Left cardiac atrium (tissue), 4 donors: ENCODE results near the gene PTGR3. TPM values are rescaled to one million over a fixed set of nuclear protein-coding genes. Genes with fewer than 3 reads are reported as not detected.
A peak's percentile ranks its signal among the peaks of the same experiment; 100 is the strongest.
"Not testable (repeated sequence)": the region's sequence is repeated elsewhere in the genome, so short reads cannot be mapped to it uniquely, and the experiment has no call there.

ENCODE experiments used
- ATAC-seq, 2 donors: fragments of 200-7000 bp; cut with Tn5 transposase; one replicate each; pipeline ENCODE4 v1.9.1; 2020; ENCODE audit warnings: mild to moderate bottlenecking in 2 of 2, moderate library complexity in 2 of 2
- DNase-seq: peaks from one replicate; pipeline ENCODE4 v3.0.0-alpha.2; 2020
- intact Hi-C, 2 donors: fragments of 100-400 bp; cut with DNase I; formaldehyde crosslinking; loops; one replicate each; pipeline versions ENCODE4 v1.14.1 to v1.15.1; 2022 to 2023
- total RNA-seq, 2 donors: library from RNA; stranded (reverse); fragmentation: NEBNext Ultra II Directional; extraction: Animal tissue kit (Norgen Biotek cat#: 25700); gene quantifications; one replicate each; pipeline ENCODE4 v1.2.1, GENCODE V29; 2021
- donor health status: DM: no; HTN: yes; CAD: no.
- donor health status: DM: no; HTN: yes; CAD: no; lungs with severe emphysema.
- donor health status: DM: yes; HTN: yes; CAD: no.
- donor health status: Dilated cardiomyopathy.

Gene PTGR3
- total RNA-seq, 2 donors from 2014 or later, result 33.8 to 51.1 TPM

DNA sequence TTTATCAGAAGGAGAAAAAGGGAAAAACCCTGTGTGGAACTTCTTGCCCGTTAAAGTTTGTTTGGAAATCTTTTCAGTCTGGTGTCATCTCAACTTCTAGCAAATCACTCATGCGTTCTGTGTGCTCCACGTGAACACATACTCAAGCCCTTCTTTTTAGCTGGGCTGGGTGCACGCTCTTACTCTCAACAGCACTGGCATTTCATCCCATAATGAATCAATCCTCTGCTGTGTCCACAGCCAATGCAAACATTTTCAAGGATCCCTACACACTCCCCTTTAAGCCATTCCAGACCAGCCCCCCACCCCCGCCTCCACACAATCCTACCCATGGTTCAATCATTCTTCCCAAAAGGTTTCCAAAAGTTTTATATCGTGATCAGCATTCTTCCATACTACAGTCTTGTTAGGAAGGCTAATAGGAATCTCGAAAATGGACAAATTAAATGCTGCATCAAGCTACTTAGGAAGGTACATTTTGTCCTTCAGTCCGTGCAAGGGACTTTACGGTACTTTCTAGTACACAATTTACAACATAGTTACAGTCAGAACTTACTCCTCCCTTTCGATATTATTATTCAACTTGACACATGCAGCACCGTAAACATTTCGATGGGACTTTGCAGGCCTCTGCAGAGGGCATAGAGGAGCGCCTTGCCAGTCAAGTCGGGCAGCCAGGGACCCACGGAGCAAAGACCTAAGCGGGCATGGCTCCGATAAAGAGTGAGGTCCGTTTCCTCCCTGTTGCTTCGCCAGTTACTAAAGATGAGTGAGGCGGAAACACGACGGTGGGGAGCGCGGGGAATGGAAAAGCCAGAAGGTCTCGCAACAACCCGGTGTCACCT lies 1.4 kb downstream of the PTGR3 start:
- ATAC-seq, result no peak
- intact Hi-C loops, result loop anchor here in 1 of 2 donors (10.0 kb wide), 1 partner anchor 267 kb away; no protein-coding TSS in a partner anchor
- DNase-seq, result no peak

DNA sequence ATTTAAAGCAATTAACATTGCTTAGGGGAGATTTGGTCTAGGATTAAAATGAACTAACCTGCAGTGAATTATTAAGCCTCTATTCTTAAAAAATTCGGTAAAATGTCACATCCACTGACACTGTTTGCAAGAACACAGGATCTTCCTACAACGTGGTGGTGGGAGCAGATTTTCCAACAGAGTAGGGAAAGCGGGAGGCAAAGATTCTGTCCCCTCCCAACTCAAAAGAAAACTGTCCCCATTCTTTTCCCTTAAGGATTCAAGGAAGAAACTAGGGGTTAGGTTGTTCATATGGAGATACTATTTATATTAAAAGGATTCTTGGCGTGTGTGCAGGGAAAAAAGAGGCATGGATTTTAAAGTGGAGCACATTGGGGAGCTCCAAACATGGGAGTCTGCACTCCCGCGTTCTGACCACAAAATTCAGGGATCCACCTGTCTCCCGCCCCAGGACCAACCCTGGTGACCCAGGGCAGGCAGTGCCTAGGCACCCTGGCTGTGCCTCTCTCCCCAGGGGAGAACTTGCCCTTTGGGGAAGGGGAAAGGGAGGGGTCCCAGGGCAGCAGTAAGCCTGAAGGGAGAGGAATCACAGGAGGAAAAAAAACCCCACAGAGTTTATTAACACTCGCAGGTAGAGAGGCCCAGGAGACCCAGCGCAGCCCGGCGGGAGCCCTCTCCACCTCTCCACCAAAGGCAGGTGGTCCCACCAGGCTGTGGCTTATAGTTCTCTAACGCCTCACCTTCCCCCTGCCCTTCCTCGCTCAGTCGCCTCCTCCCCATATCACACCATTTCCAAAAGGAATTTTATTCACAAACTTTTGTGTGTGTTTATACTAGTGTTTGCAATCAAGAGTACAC lies 2.3 kb downstream of the PTGR3 start:
- intact Hi-C loops, result loop anchor here in 1 of 2 donors (10.0 kb wide), 1 partner anchor 268 kb away; no protein-coding TSS in a partner anchor
- DNase-seq (no peak), ATAC-seq (no peak)

DNA sequence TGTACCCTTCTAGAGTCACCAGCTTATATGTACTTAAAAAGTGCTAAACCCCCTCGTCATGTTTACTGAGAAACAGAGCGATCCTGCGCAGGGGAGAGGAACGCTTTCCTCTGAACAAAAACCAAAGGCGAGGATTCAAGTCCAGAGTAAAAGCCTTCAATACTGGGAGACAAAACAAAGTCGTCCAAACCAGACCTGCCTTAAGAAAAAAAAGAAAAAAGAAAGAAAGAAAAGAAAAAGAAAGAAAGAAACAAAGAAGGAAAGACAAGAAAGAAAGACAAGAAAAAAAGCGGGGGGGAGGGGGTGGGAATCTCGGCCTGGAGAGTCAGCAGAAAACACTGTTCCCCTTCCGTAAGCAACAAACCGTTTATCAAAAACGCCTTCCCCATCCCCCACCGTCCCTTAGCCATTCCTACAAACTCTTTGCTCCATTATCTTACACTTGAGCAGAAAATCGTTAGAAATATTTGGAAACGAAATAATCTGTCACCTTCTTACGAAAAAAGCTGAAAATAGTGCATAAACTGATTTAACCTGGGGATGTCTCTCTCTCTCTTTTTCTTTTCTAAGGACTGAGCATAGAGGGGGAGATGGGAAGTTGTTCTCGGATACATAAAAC lies 3.3 kb downstream of the PTGR3 start:
- ATAC-seq, result no peak
- no peak for DNase-seq
- intact Hi-C loops, result loop anchor here in 1 of 2 donors (10.0 kb wide), 1 partner anchor 269 kb away; no protein-coding TSS in a partner anchor

DNA sequence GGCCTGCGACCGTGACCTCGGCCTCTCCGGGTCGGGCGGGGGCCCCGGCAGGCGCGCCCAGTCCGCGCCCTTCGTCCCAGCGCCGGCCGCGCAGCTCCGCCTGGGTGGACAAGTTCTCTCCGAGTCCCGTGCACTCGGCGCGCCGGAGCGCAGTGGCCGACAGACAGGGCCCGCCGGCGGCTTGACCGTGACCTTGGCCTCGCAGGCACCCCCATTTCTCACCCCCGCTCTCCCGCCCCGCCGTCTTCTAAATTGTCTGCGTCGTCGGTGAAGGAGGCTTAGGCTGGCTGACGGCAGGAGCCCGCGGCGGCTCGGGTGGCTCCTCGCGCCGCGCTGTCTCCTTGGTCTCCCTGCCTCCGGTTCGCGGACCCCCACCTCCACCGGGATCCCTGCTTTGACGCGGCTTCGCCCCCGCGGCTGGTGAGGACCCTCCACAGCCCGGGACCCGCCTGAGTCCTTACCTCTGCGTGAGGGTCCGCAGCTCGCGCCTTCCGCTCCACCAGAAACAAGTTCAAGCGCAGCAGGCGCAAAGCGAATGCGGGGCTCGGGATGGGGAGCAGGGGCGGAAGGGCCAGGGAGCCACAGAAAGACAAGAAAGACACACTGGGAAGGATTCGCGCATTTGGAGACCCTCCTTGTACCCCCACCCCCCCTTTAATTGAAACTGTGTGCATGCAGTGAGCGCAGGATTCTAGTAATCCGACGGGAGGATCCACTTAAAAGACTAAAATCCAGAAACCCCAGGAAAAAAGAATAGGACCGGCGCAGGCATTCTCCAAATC lies 4.0 kb downstream of the PTGR3 start:
- ATAC-seq, result peak; percentile 1 to 7
- intact Hi-C loops, result loop anchor here in 1 of 2 donors (10.0 kb wide), 1 partner anchor 270 kb away; no protein-coding TSS in a partner anchor
- peak; percentile 54 for DNase-seq

DNA sequence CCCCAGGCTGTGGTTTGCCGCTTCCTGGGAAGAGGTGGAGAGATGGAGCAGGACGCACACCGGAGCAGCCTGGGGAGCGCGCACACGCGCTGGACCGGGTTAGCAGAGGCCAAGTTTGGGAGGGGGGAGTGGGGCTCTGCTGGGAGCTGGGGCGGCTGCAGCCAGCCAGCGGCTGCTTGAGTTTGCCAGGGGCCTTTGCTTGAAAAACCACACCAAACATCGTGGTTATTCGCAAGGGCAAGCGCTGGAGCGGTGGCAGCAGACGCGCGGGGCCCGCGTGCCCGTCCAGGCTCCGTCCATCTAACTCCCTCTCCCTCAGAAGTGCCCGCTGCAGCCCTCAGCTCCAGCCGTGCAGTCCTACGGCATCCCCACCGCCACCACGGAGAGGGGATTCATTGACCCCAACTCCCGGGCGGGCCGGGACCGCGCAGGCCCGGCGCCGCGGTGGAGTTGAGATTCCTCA lies 4.6 kb downstream of the PTGR3 start:
- intact Hi-C loops, result loop anchor here in 1 of 2 donors (10.0 kb wide), 1 partner anchor 271 kb away; no protein-coding TSS in a partner anchor
- DNase-seq (no peak), ATAC-seq (peak; percentile 13 to 16)

DNA sequence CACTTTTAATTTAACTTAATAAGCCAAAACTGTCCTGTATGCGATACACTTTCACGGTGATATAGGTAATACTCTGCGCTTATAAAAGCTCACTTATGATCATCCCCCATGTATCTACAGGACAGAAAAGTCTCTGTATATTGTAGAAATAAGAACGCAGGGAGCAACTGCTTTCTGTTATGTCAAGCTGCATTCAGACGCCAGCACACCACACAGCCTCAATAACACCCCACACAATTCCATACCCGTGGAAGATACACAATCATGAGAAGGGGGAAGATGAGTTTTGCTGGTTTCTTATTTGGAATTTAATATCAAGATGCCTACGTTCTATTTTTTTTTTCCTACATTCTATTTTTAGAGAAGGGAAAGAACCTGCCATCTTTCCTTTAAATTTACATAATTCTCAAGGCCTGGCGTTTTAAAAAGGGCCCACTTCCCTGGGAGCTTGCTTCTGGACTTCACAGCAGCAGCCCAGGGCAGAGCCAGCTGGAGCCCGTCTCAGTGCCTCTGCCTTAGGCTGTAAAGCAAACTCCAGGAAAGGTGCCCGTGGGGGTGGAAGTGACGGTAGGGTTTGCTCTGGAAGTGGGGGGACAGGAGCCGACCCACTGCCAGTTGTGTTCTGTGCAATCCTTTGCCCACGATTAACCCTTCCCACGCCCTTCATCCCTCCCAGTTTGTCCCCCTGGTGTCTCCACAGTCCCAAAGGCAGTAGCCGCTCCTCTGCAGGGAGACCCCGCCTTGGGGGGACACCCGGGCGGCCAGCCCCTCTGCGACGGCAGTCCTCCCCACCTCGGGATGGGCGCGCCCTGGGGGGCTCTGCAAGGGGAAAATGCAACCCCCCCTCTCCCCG lies 5.3 kb downstream of the PTGR3 start:
- intact Hi-C loops, result loop anchor here in 1 of 2 donors (10.0 kb wide), 1 partner anchor 271 kb away; no protein-coding TSS in a partner anchor
- DNase-seq (no peak), ATAC-seq (peak; percentile 13 to 25)

DNA sequence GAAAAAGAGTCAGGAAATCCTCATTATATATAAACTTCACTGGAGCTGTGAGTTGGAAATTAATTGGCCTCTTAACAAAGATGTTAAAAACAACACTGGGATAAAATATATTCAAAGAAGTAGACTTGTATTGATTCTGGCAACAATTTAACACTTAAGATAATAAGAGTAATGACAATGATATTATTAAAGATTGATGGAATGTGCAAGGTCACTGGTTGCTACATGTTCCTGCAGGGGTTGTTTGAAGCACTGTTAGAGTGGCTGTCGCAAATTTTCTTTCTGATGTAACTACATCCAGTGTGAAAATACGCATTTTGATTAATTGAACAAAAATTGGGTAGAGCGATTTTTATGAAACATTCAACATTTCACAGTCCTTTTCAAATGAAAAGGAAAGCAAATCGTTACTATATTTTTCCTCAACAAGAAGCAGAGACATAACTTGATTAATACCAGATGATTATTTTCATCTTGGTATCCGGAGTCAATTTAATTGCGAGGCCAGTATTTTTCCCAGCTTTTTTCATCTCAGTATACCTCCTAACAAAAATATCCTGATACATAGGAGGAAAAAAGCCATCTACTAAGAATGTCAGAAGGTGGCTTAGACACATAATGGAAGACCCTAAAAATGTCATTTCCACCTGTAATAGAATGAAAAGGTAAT lies 6.1 kb downstream of the PTGR3 start:
- no peak for ATAC-seq
- intact Hi-C loops, result loop anchor here in 1 of 2 donors (10.0 kb wide), 1 partner anchor 272 kb away; no protein-coding TSS in a partner anchor
- DNase-seq, result no peak

DNA sequence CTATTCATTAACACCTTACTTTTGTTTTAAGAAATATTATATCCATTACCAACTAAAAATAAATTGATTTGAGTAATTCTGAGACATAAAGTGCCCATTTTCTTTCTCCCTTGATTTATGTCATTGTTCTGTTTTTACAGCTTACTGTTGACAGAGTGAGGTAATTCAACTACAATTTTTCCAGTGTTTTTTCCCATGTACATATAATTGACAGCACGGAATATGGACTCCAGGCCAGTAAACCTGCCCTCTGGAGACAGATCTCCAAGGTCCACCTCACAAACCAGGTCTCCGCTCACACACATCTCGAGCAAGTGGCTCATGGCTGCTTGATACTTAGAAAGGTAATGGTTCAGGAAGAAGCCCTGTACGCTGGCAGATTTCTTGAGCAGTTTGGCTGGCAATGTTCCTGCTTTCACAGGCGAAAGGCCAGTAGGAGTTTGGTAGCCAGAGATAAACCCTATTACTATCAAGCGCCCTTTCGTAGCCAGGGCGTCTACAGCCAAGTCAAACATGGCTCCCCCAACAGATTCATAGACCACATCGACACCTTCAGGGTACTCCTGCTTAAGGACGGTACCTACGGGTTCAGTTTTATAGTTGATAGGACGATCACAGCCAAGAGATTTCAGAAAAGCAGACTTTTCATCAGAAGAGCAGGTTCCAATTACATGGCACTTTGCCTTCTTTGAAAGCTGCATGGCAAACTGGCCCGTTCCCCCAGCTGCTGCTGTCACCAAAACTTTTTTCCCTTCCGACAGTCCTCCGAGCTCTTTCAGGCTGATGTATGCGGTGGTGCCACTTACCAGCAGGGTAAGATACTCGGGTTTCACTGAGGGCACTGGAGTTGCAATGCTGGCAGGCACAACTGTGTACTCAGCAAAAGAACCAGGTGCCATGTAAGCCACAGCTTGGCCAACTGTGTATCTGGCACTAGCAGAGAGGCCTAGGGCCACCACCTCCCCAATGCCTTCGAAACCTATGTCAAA lies 7.4 kb downstream of the PTGR3 start:
- DNase-seq (no peak), ATAC-seq (peak in 1 of 2 donors; percentile 7)
- intact Hi-C loops, result loop anchor here in 1 of 2 donors (10.0 kb wide), 1 partner anchor 273 kb away; no protein-coding TSS in a partner anchor

DNA sequence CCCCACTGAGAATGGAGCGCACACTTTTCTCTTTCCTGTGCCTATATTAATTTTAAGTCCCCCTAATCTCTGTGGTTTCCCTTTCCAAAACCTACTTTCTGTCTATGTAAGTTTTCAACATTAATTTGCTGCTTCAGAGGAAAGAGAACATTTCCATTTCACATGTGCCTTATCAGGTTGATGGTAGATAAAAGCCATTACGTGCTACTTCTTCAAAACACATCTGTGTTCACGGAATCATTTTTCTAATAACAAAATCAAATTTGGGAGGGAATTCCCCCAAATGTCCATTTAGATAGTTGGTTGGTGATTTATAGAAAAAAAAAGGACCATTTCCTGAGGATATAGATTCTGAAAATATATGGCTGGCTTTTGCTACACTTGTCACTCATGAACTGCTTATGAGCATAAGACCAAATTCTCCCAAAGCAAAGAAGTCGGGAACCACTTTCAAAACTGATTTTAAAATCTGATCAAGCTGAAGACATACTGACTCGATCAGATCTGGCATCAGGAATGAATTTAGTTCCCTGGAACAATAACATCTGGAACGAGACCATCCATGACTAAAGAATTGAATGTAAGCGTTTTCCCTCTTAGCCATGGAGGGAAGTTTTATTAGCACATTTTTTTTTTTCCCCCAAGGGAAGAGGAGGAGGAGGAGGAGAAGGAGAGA lies 8.2 kb downstream of the PTGR3 start:
- intact Hi-C loops, result loop anchor here in 1 of 2 donors (10.0 kb wide), 1 partner anchor 274 kb away; no protein-coding TSS in a partner anchor
- no peak for ATAC-seq

DNA sequence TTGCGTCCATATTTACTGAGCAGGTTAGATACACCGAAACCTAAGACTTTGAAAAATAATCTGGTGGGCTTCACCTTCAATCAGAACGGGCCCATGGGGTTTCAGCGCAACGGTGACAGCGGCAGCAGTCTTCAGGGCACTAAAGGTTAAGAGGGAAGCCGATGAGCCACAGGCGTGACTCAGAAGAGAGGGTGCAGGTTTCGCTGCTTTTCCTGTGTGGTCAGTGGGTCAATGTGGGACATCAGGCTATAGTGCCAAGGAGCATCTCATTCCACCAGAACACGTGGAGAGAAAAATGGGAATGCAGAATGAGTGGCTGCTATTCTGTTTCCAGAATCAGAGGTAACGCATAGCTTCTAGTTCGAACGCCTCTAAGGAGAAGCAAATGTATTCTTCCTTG lies 8.9 kb downstream of the PTGR3 start:
- intact Hi-C loops, result loop anchor here in 1 of 2 donors (10.0 kb wide), 1 partner anchor 275 kb away; no protein-coding TSS in a partner anchor
- no peak for ATAC-seq

More for the DNA sequence above, 8.2 kb downstream of the PTGR3 start:
- no peak for DNase-seq

DNA sequence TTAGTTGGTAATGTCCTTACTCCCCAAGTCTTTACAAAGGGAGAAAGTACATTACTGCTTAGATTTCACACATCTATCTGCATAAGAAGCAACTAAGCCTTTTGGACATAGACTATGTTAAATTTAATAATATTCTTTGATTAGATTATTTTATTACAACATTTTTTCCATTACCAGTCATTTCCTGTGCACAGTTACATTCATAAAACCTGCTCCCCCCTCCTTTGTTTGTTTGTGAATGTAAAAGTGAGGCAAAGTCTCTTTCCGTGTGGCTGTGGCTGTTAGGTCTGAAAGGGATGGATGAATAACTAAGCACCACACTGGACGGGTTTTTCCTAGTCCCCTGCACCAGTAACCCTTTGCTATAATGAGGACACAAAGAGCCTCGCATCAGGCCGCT lies 9.6 kb downstream of the PTGR3 start:
- DNase-seq (no peak), ATAC-seq (no peak)
- intact Hi-C loops, result no loop called here

More for the DNA sequence above, 8.9 kb downstream of the PTGR3 start:
- no peak for DNase-seq

DNA sequence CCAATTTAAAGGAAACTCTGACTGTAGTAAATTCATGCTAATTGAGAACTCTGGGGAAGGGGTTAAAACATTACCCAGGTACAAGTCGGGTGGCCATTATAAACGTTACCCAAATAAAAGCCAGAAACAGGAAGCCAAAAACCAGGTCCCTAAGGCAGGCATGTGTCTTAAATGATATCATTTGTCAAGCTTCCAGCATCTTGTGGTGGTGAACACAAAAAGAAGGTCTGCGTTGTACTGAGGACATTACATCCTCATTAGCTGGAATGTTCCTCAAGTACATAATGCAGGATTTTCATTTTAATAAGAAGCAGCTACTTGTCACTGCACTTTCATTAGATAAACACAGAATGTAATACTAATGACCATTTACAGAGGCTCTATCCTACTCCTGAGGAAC lies 10.9 kb downstream of the PTGR3 start:
- no peak for DNase-seq
- ATAC-seq, result no peak
- intact Hi-C loops, result no loop called here

DNA sequence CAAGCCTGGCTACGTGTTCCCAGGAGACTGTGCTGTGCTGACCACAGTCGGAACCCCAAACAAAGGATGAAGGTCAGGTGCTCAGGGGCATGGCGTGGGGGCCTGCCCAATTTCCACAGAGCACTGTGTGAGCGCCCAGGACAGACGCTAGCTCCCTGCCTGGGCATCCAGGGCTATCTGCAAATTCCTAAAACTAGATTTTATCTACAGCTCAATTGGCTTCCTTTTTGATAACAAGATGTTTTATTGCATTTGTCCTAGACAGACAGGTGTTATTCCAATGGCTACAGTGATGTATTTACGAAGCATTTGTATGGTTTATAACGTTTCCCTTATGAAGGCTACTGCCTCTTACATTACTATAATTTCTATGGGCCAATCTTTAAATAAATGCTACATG lies 16.0 kb downstream of the PTGR3 start:
- no peak for DNase-seq
- intact Hi-C loops, result no loop called here
- no peak for ATAC-seq

DNA sequence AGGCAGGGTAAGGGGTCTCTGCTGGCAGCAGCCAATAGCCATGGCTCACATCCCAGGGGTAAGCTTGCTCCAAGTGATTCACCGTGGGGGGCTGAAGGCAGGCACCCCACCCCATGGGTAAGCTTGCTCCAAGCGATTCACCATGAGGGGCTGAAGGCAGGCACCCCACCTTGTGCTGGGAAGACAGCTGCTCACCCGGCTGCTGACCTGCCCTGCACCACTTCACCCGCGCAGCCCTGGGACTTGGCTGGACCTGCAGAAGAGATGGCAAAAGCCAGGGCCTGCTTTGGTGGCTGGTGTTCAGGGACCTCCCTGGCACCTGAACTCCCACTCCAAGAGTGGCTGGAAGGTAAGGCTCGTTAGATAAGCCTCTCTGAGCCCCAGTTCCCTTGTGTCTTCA lies 19.2 kb downstream of the PTGR3 start:
- intact Hi-C loops, result loop anchor here in 1 of 2 donors (10.0 kb wide), 1 partner anchor 365 kb away; no protein-coding TSS in a partner anchor
- ATAC-seq (no peak), DNase-seq (no peak)

DNA sequence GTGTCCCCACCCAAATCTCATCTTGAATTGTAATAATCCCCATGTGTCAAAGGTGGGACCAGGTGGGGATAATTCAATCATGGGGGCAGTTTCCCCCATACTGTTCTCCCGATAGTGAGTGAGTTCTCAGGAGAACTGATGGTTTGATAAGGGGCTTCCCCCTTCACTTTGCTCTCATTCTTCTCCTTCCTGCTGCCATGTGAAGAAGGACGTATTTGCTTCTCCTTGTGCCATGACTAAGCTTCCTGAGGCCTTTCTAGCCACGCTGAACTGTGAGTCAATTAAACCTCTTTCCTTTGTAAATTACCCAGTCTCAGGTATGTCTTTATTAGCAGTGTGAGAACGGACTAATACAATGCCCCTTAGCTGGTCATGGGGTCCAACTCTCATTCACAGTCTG lies 21.2 kb downstream of the PTGR3 start:
- not testable (repeated sequence) for ATAC-seq, DNase-seq
- intact Hi-C loops, result loop anchor here in 1 of 2 donors (10.0 kb wide), 1 partner anchor 367 kb away; no protein-coding TSS in a partner anchor
